Cardiac fibroblast (primary cell): ENCODE results near the gene ZNF263.
"Not testable (repeated sequence)": the region's sequence is repeated elsewhere in the genome, so short reads cannot be mapped to it uniquely, and the experiment has no call there.

Source experiments
- DNase-seq, 2 donors: peaks; one replicate each; pipeline versions ENCODE4 v3.0.0 to v3.0.0-alpha.2; 2010; ENCODE audit warnings: low read depth in 2 of 2
- H3K4me3 ChIP-seq, 2 donors: replicated peaks in 1 of 2; 1 replicate in 1 of 2; 2 replicates in 1 of 2; pipeline ENCODE4 v1.5.1; 2011; ENCODE audit warnings: low read depth in 2 of 2, low read length in 2 of 2, mild to moderate bottlenecking in 2 of 2, moderate library complexity in 1 of 2
- TF ChIP-seq, protein P1 (sequence below): IDR thresholded peaks from one replicate; pipeline ENCODE4 v1.5.1; 2011; ENCODE audit warnings: low read depth, mild to moderate bottlenecking, low read length, inconsistent platforms

Gene ZNF263

GRCh38 chr16:3266873-3267537 is 16.3 kb upstream of the ZNF263 start:
- no peak overlapping the region for H3K4me3 ChIP-seq
- TF ChIP-seq, protein P1, sequence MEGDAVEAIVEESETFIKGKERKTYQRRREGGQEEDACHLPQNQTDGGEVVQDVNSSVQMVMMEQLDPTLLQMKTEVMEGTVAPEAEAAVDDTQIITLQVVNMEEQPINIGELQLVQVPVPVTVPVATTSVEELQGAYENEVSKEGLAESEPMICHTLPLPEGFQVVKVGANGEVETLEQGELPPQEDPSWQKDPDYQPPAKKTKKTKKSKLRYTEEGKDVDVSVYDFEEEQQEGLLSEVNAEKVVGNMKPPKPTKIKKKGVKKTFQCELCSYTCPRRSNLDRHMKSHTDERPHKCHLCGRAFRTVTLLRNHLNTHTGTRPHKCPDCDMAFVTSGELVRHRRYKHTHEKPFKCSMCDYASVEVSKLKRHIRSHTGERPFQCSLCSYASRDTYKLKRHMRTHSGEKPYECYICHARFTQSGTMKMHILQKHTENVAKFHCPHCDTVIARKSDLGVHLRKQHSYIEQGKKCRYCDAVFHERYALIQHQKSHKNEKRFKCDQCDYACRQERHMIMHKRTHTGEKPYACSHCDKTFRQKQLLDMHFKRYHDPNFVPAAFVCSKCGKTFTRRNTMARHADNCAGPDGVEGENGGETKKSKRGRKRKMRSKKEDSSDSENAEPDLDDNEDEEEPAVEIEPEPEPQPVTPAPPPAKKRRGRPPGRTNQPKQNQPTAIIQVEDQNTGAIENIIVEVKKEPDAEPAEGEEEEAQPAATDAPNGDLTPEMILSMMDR, result peak; percentile 71
- peak; percentile 62 for DNase-seq

GRCh38 chr16:3268294-3268693 is 15.0 kb upstream of the ZNF263 start:
- TF ChIP-seq, protein P1, result no peak
- no peak overlapping the region for H3K4me3 ChIP-seq
- DNase-seq, result no peak

DNA sequence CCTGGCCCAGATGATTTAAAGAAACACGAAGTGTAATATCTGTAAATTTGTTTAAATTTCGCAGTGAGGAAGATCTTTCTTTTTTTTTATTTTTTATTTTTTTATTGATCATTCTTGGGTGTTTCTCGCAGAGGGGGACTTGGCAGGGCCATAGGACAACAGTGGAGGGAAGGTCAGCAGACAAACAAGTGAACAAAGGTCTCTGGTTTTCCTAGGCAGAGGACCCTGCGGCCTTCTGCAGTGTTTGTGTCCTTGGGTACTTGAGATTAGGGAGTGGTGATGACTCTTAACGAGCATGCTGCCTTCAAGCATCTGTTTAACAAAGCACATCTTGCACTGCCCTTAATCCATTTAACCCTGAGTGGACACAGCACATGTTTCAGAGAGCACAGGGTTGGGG is 12.6 kb upstream of the ZNF263 start:
- H3K4me3 ChIP-seq, DNase-seq: not testable (repeated sequence)

DNA sequence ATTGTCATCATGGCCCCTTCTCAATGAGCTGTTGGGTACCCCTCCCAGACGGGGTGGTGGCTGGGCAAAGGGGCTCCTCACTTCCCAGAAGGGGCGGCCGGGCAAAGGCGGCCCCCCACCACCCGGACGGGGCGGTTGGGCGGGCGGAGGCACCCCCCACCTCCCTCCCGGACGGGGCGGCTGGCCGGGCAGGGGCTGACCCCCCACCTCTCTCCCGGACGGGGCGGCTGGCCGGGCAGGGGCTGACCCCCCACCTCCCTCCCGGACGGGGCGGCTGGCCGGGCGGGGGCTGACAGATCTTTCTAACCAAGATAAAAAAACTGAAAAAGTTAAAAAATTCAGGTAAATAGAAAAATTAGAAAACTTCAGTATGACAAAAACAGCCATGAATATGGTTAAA is 12.0 kb upstream of the ZNF263 start:
- DNase-seq, H3K4me3 ChIP-seq: not testable (repeated sequence)

GRCh38 chr16:3274490-3274889 is 8.8 kb upstream of the ZNF263 start:
- TF ChIP-seq, protein P1, result no peak
- DNase-seq, result peak in 1 of 2 donors; percentile 9

DNA sequence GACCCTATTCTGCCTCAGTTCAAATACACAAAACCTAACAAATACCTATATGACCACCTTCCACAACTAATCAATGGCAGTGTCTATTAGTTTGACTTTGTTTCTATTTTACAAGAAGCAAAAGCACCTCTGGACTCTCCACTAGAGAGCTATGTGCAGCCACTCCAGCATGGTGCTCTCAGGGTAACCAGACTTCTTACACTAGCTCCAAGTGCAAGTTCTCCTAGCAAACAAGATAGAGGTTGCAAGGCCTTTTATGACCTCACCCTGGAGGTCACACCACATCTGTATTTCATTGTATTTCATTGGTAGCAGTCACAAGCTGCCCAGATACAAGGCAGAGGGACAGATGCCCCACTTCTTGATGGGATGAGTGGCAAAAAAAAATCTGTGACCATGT is 8.3 kb upstream of the ZNF263 start:
- no peak for DNase-seq
- TF ChIP-seq, protein P1, result no peak
- H3K4me3 ChIP-seq, result no peak overlapping the region

More at GRCh38 chr16:3274490-3274889, 8.8 kb upstream of the ZNF263 start:
- no peak overlapping the region for H3K4me3 ChIP-seq

DNA sequence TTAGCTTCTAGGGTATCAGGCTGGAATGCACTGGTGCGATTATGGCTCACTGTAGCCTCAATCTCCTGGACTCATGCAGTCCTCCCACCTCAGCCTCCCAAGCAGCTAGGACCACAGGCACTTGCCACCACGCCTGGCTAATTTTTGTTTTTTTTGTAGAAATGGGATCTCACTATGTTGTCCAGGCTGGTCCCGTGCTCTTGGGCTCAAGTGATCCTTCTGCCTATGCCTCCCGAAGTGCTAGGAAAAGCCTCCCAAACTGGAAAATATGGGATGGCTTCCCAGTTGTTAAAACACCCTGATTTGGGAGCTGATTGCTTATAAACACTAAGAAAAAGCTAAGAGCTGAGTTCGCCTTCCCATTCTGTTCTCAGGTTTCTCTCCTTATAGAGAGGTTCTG is 6.6 kb upstream of the ZNF263 start:
- no peak overlapping the region for H3K4me3 ChIP-seq
- DNase-seq, result no peak
- TF ChIP-seq, protein P1, result no peak

DNA sequence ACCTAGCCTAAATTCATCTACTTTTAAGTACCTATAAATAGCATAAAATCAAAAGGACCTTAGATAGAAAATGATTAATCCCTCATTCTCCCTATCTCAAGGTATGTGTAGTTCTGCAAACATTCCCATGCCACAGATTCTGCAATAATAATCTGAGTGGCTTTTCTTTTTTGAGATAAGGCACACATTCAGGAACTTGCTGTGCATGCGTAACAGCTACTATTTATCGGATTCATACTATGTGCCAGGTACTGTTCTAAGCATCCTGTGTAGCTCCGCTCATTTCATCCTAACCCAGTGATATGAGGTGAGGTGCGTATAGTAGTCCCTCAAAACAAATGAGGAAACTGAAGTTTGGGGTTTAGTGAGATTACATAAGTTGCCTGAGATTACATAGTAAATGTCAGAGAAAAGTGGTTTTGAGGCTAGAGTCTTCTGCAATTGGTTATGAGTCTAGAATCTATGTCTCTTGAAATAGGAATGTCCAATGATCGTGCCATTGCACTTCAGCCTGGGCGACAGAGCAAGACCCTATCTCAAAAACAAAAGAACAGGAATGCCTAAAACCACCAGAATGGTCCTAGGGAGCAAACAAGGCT is 2.0 kb upstream of the ZNF263 start:
- no peak overlapping the region for H3K4me3 ChIP-seq
- no peak for DNase-seq
- TF ChIP-seq, protein P1, result no peak
